ENCODE results near the gene APOL6. TPM values are rescaled to one million over a fixed set of nuclear protein-coding genes. Genes with fewer than 3 reads are reported as not detected.

The APOL6 gene
- total and polyA plus RNA-seq, 8 donors: 7.7 to 49.2 (median 10.2) TPM

- intact Hi-C loops (cut with DNase I): no loop called here
- no peaks in the 10 kb centered on the region for H3K27me3 ChIP-seq
- H3K4me3 ChIP-seq: no peak overlapping the region
- ATAC-seq (no peak), DNase-seq (no peak)
- H3K9me3 ChIP-seq: no peaks in the 10 kb centered on the region
- no peak for TF ChIP-seq CTCF (IDR thresholded peaks at IDR 0.05)
- no peak overlapping the region for H3K27ac ChIP-seq
- H3K36me3 ChIP-seq: no peaks in the 10 kb centered on the region
- peaks cover 0 to 7% of the 10 kb centered on the region in 2 donors for H3K4me1 ChIP-seq
These were observed 36.9 kb upstream of the APOL6 start for GRCh38 chr22:35611200-35611890.

GRCh38 chr22:35611891-35612576 lies 36.2 kb upstream of the APOL6 start:
- no peak for TF ChIP-seq CTCF (IDR thresholded peaks at IDR 0.05)
- Histone ChIP-seq H3K4me3 (no peak overlapping the region), H3K9me3 (no peaks in the 10 kb centered on the region), H3K4me1 (peaks cover 0 to 7% of the 10 kb centered on the region in 2 donors), H3K27ac (no peak overlapping the region), H3K36me3 (no peaks in the 10 kb centered on the region), H3K27me3 (no peaks in the 10 kb centered on the region)
- ATAC-seq: no peak
- no peak for DNase-seq
- intact Hi-C loops (cut with DNase I): no loop called here

- Histone ChIP-seq H3K36me3 (no peaks in the 10 kb centered on the region), H3K27me3 (no peaks in the 10 kb centered on the region), H3K4me3 (no peak overlapping the region), H3K4me1 (peaks cover 0 to 7% of the 10 kb centered on the region in 2 donors), H3K9me3 (no peaks in the 10 kb centered on the region), H3K27ac (no peak overlapping the region)
- ATAC-seq: no peak
- no peak for DNase-seq
- intact Hi-C loops (cut with DNase I): no loop called here
- TF ChIP-seq CTCF (IDR thresholded peaks at IDR 0.05): no peak
These were observed 35.3 kb upstream of the APOL6 start for GRCh38 chr22:35612903-35613302.

GRCh38 chr22:35614404-35614803 lies 33.8 kb upstream of the APOL6 start:
- Histone ChIP-seq H3K4me1 (peaks cover 0 to 7% of the 10 kb centered on the region in 2 donors), H3K36me3 (no peaks in the 10 kb centered on the region), H3K9me3 (no peaks in the 10 kb centered on the region), H3K27ac (no peak overlapping the region), H3K27me3 (no peaks in the 10 kb centered on the region), H3K4me3 (no peak overlapping the region)
- TF ChIP-seq CTCF (IDR thresholded peaks at IDR 0.05): no peak
- no peak for ATAC-seq
- DNase-seq: no peak
- intact Hi-C loops (cut with DNase I): no loop called here

GRCh38 chr22:35615156-35615555 lies 33.1 kb upstream of the APOL6 start:
- no peak overlapping the region for H3K4me3 ChIP-seq
- H3K27ac ChIP-seq: no peak overlapping the region
- H3K27me3 ChIP-seq: no peaks in the 10 kb centered on the region
- ATAC-seq (no peak), DNase-seq (no peak)
- peaks cover 0 to 7% of the 10 kb centered on the region in 2 donors for H3K4me1 ChIP-seq
- intact Hi-C loops (cut with DNase I): no loop called here
- no peak for TF ChIP-seq CTCF (IDR thresholded peaks at IDR 0.05)
- no peaks in the 10 kb centered on the region for H3K9me3 ChIP-seq
- no peaks in the 10 kb centered on the region for H3K36me3 ChIP-seq
